Brain microvascular endothelial cell (primary cell): Measurements from ENCODE around the gene TMPRSS9.

ENCODE experiments used
- DNase-seq: peaks from one replicate; pipeline ENCODE4 v3.0.0-alpha.2; 2020
- H3K27ac ChIP-seq: fragments of 250-450 bp; sonication (Bioruptor Pico); 2 replicates; pipeline ENCODE4 v1.5.1; 2020; ENCODE audit warnings: mild to moderate bottlenecking, moderate library complexity
- H3K27me3 ChIP-seq: fragments of 250-450 bp; sonication (Bioruptor Pico); replicated peaks from 2 replicates; pipeline ENCODE4 v1.5.1; 2020; ENCODE audit warnings: mild to moderate bottlenecking
- H3K36me3 ChIP-seq: fragments of 250-450 bp; sonication (Bioruptor Pico); replicated peaks from 2 replicates; pipeline ENCODE4 v1.5.1; 2020; ENCODE audit warnings: mild to moderate bottlenecking
- H3K4me3 ChIP-seq: 2 replicates; pipeline ENCODE4 v1.5.1; 2011; ENCODE audit warnings: low read depth, mild to moderate bottlenecking, control low read depth, low read length, moderate library complexity
- CTCF ChIP-seq: IDR thresholded peaks from 2 replicates; pipeline ENCODE4 v1.5.1; 2011; ENCODE audit warnings: low read depth, mild to moderate bottlenecking, moderate library complexity, low read length, control low read depth, inconsistent platforms; ENCODE audit errors: missing control alignments
- in situ Hi-C: cut with HindIII; loops from 2 replicates; pipeline ENCODE4 v1.10.0; 2017; ENCODE audit warnings: low sequenced_read_pairs, low pct_ligation_motif_present

TMPRSS9 gene

GRCh38 chr19:2317300-2317699 lies 42.8 kb upstream of the TMPRSS9 start:
- Histone ChIP-seq H3K27me3 (no peaks in the 10 kb centered on the region), H3K4me3 (no peak overlapping the region), H3K27ac (no peak overlapping the region), H3K36me3 (peaks cover 4% of the 10 kb centered on the region)
- in situ Hi-C loops: no loop called here
- no peak for DNase-seq
- no peak for TF ChIP-seq CTCF

- Histone ChIP-seq H3K27me3 (no peaks in the 10 kb centered on the region), H3K27ac (no peak overlapping the region), H3K36me3 (peaks cover 6% of the 10 kb centered on the region), H3K4me3 (no peak overlapping the region)
- in situ Hi-C loops: no loop called here
- DNase-seq: no peak
- TF ChIP-seq CTCF: no peak
Measured at GRCh38 chr19:2317756-2318155, 42.3 kb upstream of the TMPRSS9 start.

GRCh38 chr19:2318923-2319322 lies 41.1 kb upstream of the TMPRSS9 start:
- in situ Hi-C loops: no loop called here
- no peak overlapping the region for H3K4me3 ChIP-seq
- no peak overlapping the region for H3K27ac ChIP-seq
- TF ChIP-seq CTCF: no peak
- DNase-seq: no peak
- peaks cover 12% of the 10 kb centered on the region for H3K36me3 ChIP-seq
- no peaks in the 10 kb centered on the region for H3K27me3 ChIP-seq

- no peak for TF ChIP-seq CTCF
- no peaks in the 10 kb centered on the region for H3K27me3 ChIP-seq
- in situ Hi-C loops: no loop called here
- H3K4me3 ChIP-seq: no peak overlapping the region
- H3K27ac ChIP-seq: no peak overlapping the region
- peaks cover 16% of the 10 kb centered on the region for H3K36me3 ChIP-seq
- no peak for DNase-seq
Measured at GRCh38 chr19:2319551-2319950, 40.5 kb upstream of the TMPRSS9 start.

DNA sequence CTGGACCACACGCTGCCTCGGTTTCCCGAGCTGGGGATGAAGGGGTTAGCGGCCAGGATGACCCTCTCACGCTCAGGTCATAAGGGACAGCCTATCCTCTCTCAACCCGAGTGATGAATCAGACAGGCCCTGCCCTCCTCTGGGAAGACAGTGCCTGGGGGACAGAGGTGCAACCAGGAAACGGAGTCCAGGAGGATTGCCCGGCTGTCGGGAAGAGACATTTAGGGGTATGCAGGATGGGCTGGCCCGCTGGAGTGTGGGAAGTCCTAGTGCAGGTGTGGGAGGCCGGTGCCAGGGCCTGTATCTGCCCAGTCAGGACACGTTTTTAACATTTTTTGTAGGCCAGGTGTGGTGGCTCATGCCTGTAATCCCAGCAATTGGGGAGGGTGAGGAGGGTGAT lies 40.0 kb upstream of the TMPRSS9 start:
- no peak for DNase-seq
- TF ChIP-seq CTCF: no peak
- H3K27ac ChIP-seq: no peak overlapping the region
- H3K27me3 ChIP-seq: no peaks in the 10 kb centered on the region
- H3K36me3 ChIP-seq: peaks cover 16% of the 10 kb centered on the region
- no peak overlapping the region for H3K4me3 ChIP-seq
- in situ Hi-C loops: no loop called here

DNA sequence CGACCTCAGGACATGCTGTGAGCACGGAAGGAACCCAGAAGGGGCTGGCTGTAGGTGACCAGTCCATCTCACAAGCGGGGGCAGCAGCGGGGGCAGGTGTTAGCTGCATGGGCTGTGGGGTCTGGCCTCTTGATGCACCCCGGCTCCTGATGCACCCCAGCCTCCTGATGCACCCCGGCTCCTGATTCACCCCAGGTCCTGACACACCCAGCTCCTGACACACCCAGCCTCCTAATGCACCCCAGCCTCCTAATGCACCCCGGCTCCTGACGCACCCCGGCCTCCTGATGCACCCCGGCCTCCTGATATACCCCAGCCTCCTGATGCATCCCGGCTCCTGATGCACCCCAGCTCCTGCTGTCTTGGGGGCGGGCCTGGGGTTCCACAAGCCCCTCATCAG lies 39.1 kb upstream of the TMPRSS9 start:
- no peak for DNase-seq
- Histone ChIP-seq H3K27ac (no peak overlapping the region), H3K27me3 (no peaks in the 10 kb centered on the region), H3K4me3 (no peak overlapping the region), H3K36me3 (peaks cover 16% of the 10 kb centered on the region)
- TF ChIP-seq CTCF: no peak
- in situ Hi-C loops: no loop called here
